SK-N-MC (cell line): ENCODE measurements around the gene SLCO1B1.

Experiments
- EZH2 ChIP-seq: fragments of 200-600 bp; sonication (generic); IDR thresholded peaks from one replicate; pipeline ENCODE4 v1.6.1; 2017; ENCODE audit warnings: antibody characterized with exemption
- FOXP2 ChIP-seq: optimal IDR thresholded peaks from 2 replicates; pipeline ENCODE3; 2011; ENCODE audit warnings: mild to moderate bottlenecking, moderate library complexity; ENCODE audit not compliant: insufficient read depth; ENCODE audit errors: extremely low read length, control extremely low read depth
- POLR2AphosphoS5 ChIP-seq: IDR thresholded peaks from 2 replicates; pipeline ENCODE4 v1.6.1; 2012; ENCODE audit warnings: mild to moderate bottlenecking, low read depth, low read length, borderline replicate concordance

DNA sequence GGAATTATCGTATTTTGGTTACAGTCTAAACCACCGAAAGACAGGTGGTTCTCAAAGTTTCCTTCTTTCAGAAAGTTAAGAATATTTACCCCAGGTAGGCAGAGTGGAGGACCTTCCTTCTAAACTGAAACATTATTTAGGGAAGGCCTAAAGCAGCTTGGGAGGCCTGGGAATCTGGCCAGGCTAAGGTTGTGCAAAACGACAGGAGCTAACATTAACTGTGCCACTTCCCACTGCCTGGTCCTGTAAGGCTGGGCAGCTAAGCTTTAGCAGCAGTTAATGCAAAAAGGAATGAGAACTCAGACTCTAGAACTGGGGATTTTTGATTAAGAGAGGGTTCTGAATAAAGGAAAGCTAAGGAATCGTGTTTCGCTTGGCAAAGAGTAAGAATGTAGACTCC lies 121.1 kb downstream of the SLCO1B1 start:
- TF ChIP-seq POLR2AphosphoS5 = no peak
- no peak for TF ChIP-seq EZH2
- TF ChIP-seq FOXP2 = no peak
